Effector memory CD4-positive, alpha-beta T cell (primary cell): ENCODE measurements around the gene CDK1.

Experiments used
- DNase-seq, 3 donors: peaks; one replicate each; pipeline ENCODE4 v3.0.0-alpha.2; 2020
- H3K27ac ChIP-seq: 2 replicates; pipeline ENCODE4 v1.7.0; 2013; ENCODE audit warnings: mild to moderate bottlenecking, low read length, moderate library complexity; ENCODE audit not compliant: insufficient read depth, poor library complexity, severe bottlenecking
- H3K27me3 ChIP-seq: replicated peaks from 2 replicates; pipeline ENCODE4 v1.7.0; 2013; ENCODE audit warnings: mild to moderate bottlenecking, low read length; ENCODE audit not compliant: insufficient read depth, control insufficient read depth, poor library complexity, severe bottlenecking
- H3K36me3 ChIP-seq: 2 replicates; pipeline ENCODE4 v1.7.0; 2013; ENCODE audit warnings: mild to moderate bottlenecking, low read length, moderate library complexity; ENCODE audit not compliant: control insufficient read depth, insufficient read depth
- H3K4me1 ChIP-seq: 2 replicates; pipeline ENCODE4 v1.7.0; 2013; ENCODE audit warnings: low read length, mild to moderate bottlenecking; ENCODE audit not compliant: control insufficient read depth, insufficient read depth, poor library complexity, severe bottlenecking
- H3K4me3 ChIP-seq: 2 replicates; pipeline ENCODE4 v1.7.0; 2013; ENCODE audit warnings: low read length, low read depth, mild to moderate bottlenecking; ENCODE audit not compliant: insufficient read depth, poor library complexity, severe bottlenecking
- H3K9me3 ChIP-seq: 2 replicates; pipeline ENCODE4 v1.7.0; 2013; ENCODE audit warnings: mild to moderate bottlenecking, low read length, moderate library complexity; ENCODE audit not compliant: control insufficient read depth

Gene CDK1

DNA sequence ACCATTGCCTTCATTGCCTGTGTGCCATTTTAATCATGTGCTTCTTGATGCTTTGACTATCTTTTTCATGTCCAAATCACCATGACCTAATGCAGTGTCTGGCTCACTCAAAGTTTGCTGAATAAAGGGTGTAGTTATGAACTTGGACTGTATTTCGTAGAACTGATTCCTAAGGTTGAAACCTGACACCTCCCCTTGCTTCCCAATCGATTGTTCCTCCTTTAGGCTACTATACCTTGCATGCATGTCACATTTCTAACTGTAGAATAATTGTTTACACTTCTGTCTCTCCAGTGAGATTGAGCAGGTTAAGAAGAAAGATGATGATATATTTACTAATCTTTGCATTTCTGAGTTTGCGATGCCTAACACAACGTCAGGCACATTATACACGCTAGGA, 41.0 kb upstream of the CDK1 start:
- H3K27me3 ChIP-seq = no peaks in the 10 kb centered on the region
- no peaks in the 10 kb centered on the region for H3K4me1 ChIP-seq
- no peaks in the 10 kb centered on the region for H3K9me3 ChIP-seq
- no peak for DNase-seq
- no peak overlapping the region for H3K4me3 ChIP-seq
- H3K27ac ChIP-seq = no peak overlapping the region
- no peaks in the 10 kb centered on the region for H3K36me3 ChIP-seq

DNA sequence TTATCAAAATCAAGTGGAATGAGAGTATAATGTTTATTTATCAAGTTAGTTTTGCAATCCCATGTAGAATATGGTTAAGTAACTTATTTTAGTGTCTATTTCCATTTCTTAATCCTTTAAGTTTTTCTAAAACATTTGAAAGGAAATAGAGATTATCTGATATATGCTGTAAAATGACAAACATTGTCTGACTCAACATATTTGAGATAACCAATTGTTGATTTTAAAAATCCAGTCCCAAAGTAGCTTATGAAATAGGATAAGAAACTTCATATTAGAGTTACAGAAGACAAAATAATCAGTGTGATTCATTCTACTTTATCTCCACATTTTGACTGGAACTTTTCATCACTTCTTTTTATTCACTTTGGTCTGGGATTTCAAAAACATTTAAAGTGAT, 38.7 kb upstream of the CDK1 start:
- Histone ChIP-seq H3K4me1 (no peaks in the 10 kb centered on the region), H3K36me3 (no peaks in the 10 kb centered on the region), H3K27ac (no peak overlapping the region), H3K9me3 (no peaks in the 10 kb centered on the region), H3K4me3 (no peak overlapping the region), H3K27me3 (no peaks in the 10 kb centered on the region)
- DNase-seq = no peak

DNA sequence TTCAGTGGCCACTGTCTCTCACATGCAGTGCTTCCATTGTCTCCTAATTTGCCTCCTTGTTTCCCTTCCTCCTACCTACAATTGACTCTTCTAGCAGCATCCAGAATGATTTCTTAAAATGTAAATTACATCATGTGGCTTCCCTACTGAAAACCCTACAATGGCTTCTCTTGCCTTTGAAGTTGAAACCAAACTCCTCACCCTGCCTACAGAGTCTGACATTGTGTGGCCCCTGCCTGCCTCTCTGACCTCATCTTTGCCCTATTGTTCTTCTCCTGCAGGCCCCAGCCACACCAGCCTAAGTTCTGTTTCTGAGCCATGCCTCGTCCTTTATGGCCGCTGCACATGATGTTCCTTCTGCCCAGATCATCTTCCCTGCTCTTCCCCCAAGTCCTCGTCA, 35.8 kb upstream of the CDK1 start:
- H3K4me1 ChIP-seq = no peaks in the 10 kb centered on the region
- no peak for DNase-seq
- H3K27me3 ChIP-seq = no peaks in the 10 kb centered on the region
- no peak overlapping the region for H3K27ac ChIP-seq
- H3K36me3 ChIP-seq = no peaks in the 10 kb centered on the region
- no peaks in the 10 kb centered on the region for H3K9me3 ChIP-seq
- no peak overlapping the region for H3K4me3 ChIP-seq

DNA sequence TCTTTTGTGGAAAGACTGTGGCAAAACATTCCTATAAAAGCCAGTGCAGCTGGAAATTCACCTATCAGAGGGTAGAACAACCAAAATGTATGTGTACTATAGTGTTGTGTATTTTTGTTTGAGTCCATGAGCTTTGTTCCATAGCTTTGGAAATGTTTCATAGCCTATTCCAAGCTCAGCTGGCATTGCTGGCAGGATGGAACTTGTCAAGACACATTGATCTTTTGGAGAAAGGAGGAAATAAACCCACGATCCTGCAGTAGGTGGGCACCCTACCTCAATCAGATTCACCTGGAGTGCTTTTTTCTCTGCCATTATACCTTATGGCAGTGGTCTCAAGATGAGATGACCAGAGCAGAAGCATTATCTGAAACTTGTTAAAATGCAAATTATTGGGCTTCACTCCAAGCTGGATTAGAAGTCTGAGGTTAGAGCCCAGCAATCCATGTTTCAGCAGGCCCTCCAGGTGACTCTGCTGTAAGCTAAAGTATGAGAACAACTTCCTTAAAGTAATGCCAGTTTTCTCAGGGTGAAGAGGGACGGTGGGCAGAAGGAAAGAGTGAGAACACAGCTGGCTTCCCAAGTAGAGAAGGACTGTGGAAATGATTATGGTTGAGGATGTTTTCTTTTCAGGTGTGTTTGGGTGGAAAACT, 30.3 kb upstream of the CDK1 start:
- H3K36me3 ChIP-seq = no peaks in the 10 kb centered on the region
- H3K27me3 ChIP-seq = no peaks in the 10 kb centered on the region
- no peak overlapping the region for H3K4me3 ChIP-seq
- H3K4me1 ChIP-seq = no peaks in the 10 kb centered on the region
- no peaks in the 10 kb centered on the region for H3K9me3 ChIP-seq
- no peak overlapping the region for H3K27ac ChIP-seq
- DNase-seq = no peak

DNA sequence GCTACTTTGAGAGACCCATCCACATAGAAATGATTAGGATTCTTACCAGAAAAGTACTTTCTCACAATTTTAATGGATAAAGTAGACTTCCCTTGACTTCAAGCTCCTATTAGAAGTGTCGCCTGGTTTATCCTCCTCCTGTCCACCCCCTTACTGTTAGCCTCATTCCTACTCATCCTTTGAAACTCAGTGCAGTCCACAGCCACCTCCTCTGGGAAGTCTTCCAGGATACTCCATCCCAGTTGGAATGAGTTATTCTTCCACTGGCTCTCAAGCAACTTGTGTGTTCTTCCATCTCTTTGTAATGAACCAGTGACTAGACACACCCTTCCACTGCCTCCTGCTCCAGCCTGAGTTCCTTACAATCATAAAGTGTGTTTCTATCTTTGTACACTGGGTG, 25.1 kb upstream of the CDK1 start:
- H3K27ac ChIP-seq = no peak overlapping the region
- H3K4me1 ChIP-seq = no peaks in the 10 kb centered on the region
- no peak overlapping the region for H3K4me3 ChIP-seq
- H3K27me3 ChIP-seq = no peaks in the 10 kb centered on the region
- no peak for DNase-seq
- no peaks in the 10 kb centered on the region for H3K9me3 ChIP-seq
- H3K36me3 ChIP-seq = no peaks in the 10 kb centered on the region

DNA sequence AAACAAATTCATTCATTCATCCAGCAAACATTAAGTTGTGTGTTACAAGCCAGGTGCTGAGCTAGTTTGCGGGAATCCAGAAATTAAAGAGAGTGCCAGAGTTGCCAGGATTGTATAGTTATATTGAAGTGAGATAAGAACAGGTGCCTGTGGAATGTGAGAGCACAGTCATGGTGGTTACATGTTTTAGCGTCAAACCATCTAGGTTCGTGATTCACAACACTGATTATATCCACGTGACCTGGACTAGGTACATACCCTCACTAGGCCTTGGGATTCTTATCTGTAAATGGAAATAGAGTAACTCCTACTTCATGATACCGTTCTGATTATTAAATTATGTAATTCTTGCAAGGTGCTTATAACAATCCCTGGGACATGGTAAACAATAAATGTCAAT, 24.5 kb upstream of the CDK1 start:
- no peak for DNase-seq
- H3K4me3 ChIP-seq = no peak overlapping the region
- no peaks in the 10 kb centered on the region for H3K4me1 ChIP-seq
- no peaks in the 10 kb centered on the region for H3K9me3 ChIP-seq
- H3K27ac ChIP-seq = no peak overlapping the region
- H3K36me3 ChIP-seq = no peaks in the 10 kb centered on the region
- no peaks in the 10 kb centered on the region for H3K27me3 ChIP-seq

DNA sequence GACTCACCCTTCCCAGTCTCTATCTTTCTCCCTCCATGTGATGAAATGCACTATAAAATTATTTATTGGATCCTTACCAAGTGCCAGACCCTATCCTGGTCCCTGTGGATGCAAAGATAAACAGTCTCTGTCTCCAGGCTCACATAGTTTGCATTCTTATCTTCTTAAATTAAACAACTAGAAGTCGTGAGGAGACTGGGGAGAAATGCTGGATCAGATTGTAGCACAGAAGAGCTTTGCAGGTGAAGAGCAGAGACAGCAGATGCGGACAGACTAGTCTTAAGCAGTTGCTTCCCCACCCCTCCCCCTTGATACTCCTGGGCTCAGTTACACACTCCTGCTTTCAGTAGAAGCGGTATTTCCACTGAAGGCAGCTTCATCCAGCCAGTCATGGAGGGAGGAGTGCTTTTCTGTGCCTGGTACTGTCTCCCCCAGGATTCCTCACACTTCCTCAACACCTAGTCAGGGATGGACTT, 20.8 kb upstream of the CDK1 start:
- Histone ChIP-seq H3K27me3 (no peaks in the 10 kb centered on the region), H3K9me3 (no peaks in the 10 kb centered on the region), H3K4me1 (no peaks in the 10 kb centered on the region), H3K4me3 (no peak overlapping the region), H3K27ac (no peak overlapping the region), H3K36me3 (no peaks in the 10 kb centered on the region)
- no peak for DNase-seq

DNA sequence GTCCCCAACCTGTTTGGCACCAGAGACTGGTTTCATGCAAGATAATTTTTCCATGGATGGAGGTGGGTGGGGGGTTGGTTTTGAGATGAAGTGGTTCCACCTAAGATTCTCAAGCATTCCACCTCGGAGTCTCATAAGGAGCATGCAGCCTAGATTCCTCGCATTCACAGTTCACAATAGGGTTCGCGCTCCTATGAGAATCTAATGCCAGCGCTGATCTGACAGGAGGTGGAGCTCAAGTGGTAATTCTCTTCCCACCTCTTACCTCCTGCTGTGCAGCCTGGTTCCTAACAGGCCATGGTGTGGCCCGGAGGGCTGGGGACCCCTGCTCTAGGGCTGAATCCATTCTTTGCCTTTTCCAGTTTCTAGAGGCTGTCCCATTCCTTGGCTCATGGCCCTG, 19.1 kb upstream of the CDK1 start:
- no peak for DNase-seq
- Histone ChIP-seq H3K27ac (no peak overlapping the region), H3K27me3 (no peaks in the 10 kb centered on the region), H3K4me3 (no peak overlapping the region), H3K36me3 (no peaks in the 10 kb centered on the region), H3K4me1 (no peaks in the 10 kb centered on the region), H3K9me3 (no peaks in the 10 kb centered on the region)

DNA sequence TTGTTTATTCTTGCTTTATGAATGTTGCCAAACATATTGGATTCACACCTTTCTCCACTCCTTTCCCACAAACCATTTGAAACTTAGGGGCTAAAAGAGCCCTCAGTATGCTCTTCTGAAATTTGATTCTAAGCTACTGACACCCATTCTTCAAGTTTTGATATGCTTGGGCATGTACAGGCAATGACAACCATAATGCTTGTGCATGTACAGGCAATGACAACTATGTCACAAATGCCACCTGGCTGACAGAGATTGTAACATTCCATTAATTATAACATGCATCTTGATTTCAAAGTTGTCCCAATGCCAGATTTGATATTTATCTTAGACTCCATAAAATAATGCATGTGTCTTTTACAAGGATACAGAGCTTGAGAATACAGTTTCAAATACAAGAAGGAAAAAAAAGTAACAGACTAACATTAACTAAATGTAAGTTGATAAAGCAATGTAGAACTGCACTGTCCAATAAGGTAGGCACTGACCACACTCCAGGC, 17.5 kb upstream of the CDK1 start:
- Histone ChIP-seq H3K27ac (no peak overlapping the region), H3K4me3 (no peak overlapping the region), H3K36me3 (no peaks in the 10 kb centered on the region), H3K9me3 (no peaks in the 10 kb centered on the region), H3K4me1 (no peaks in the 10 kb centered on the region), H3K27me3 (no peaks in the 10 kb centered on the region)
- DNase-seq = no peak

DNA sequence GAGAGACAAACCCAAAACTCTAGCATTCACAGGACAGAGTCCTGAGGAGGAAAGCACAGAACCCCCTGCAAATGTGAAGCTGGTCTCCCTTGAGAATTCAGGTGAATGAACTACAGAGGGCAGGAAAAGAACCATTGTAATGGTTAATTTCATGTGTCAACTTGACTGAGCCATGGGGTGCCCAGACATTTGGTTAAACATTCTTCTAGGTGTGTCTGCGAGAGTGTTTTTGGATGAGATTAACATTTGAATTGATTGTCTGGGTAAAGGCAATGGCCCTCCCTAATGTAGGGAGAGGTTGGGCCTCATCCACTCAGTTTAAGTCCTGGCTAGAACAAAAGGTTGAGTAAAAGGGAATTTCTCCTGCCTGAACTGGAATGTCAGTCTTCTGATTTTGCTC, 15.7 kb upstream of the CDK1 start:
- H3K36me3 ChIP-seq = no peaks in the 10 kb centered on the region
- DNase-seq = no peak
- no peaks in the 10 kb centered on the region for H3K27me3 ChIP-seq
- no peak overlapping the region for H3K4me3 ChIP-seq
- H3K9me3 ChIP-seq = no peaks in the 10 kb centered on the region
- no peaks in the 10 kb centered on the region for H3K4me1 ChIP-seq
- H3K27ac ChIP-seq = no peak overlapping the region
